ENCODE data around the gene UFC1.

DNA sequence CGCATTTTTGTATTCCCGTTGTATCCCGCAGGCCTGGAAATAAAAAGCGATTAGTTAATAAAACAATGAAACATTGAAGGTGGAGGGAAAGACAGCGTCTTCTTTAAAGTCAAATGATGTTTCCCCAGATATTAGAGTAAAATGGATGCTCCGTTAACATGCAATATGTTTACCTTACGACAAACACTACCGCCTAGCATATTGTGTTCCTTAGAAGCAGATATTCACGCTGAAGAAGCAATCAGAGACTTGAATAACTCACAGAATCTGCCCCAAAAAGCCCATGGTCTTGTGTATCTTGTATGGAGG lies 24.1 kb downstream of the UFC1 start:
- TF ChIP-seq, protein P1, sequence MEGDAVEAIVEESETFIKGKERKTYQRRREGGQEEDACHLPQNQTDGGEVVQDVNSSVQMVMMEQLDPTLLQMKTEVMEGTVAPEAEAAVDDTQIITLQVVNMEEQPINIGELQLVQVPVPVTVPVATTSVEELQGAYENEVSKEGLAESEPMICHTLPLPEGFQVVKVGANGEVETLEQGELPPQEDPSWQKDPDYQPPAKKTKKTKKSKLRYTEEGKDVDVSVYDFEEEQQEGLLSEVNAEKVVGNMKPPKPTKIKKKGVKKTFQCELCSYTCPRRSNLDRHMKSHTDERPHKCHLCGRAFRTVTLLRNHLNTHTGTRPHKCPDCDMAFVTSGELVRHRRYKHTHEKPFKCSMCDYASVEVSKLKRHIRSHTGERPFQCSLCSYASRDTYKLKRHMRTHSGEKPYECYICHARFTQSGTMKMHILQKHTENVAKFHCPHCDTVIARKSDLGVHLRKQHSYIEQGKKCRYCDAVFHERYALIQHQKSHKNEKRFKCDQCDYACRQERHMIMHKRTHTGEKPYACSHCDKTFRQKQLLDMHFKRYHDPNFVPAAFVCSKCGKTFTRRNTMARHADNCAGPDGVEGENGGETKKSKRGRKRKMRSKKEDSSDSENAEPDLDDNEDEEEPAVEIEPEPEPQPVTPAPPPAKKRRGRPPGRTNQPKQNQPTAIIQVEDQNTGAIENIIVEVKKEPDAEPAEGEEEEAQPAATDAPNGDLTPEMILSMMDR (IDR thresholded peaks at IDR 0.05) = no peak
- TF ChIP-seq EP300 (IDR thresholded peaks at IDR 0.05) (no peak), POLR2A (IDR thresholded peaks at IDR 0.05) (no peak)

All from gastroesophageal sphincter (tissue), 3 donors.